Endothelial cell of coronary artery (primary cell): ENCODE measurements around the gene GYS2. TPM values are rescaled to one million over a fixed set of nuclear protein-coding genes. Genes with fewer than 3 reads are reported as not detected.

Source experiments
- total RNA-seq: library from RNA; depleted of rRNA; stranded (reverse); fragments of >200 nt; gene quantifications from 2 replicates; pipeline ENCODE4 v1.2.3, GENCODE V29; 2014

The GYS2 gene
- total RNA-seq, result not detected in 2 replicates

GRCh38 chr12:21604245-21605101, at the start of gene GYS2:
TSS of gene GYS2 (minus strand) at chr12:21604847. CDS start at chr12:21604592, 255 bp downstream.

GRCh38 chr12:21526053-21526452, 78.6 kb downstream of the GYS2 start, which contains the start of gene SPX:
TSS of gene SPX (plus strand) at chr12:21526296. CDS start at chr12:21526473, 177 bp downstream.

DNA sequence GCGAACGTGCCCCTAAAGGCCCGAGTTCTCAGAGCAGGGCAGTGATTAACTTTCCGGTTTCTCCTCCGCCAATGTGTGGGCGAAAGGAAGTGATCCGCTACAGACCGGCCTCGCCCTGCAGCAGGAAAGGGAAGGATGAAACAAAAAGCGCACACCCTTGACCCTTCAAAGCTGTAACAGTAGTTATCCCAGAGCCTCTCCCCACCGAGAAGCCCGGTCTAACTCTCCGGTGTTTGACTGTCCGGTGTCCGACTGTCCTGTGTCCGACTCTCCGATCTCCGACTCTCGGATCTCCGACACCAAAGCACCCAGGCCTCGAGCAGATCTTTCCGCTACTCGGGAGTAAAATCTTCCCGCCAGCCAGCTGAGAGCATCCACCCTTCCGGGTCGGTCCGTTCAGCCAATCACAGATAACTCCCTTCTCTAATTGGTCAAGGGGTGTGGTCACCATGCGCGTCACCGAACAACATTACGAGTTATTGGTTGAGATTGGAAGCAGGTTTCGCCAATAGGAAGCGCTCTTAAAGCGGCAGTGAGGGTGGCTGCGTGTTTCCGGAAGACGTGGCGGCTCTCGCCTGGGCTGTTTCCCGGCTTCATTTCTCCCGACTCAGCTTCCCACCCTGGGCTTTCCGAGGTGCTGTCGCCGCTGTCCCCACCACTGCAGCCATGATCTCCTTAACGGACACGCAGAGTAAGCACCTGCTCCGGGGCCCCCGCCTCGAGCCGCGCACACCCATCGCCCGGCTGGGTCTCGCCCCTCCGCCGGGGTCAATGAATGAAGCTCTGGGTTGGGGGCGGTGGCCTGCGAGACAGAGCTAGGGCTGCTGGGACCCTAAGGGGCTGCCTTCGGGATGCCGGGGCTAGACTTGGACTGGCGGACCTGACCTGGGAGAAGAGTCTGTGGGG, 103.1 kb downstream of the GYS2 start, which contains the start of the genes GOLT1B and RECQL:
TSS of gene GOLT1B (plus strand) at position 532 of the 906 bp plus-strand sequence. CDS start at position 667, 135 bp downstream.
TSS of gene RECQL (minus strand) at position 378 of the 906 bp plus-strand sequence. CDS start 2,065 bp downstream, outside the sequence.

Other genes starting within 250 kb of the GYS2 start
- gene IAPP, start 231.9 kb downstream of the GYS2 start, total RNA-seq, result not detected in 2 replicates
- 6.9 and 9.4 TPM in 2 replicates for gene PYROXD1, start 167.2 kb downstream of the GYS2 start, total RNA-seq
- gene RECQL, start 103.2 kb downstream of the GYS2 start, total RNA-seq, result 86.5 and 96.2 TPM in 2 replicates
- gene GOLT1B, start 103.1 kb downstream of the GYS2 start, total RNA-seq, result 20.9 and 25.4 TPM in 2 replicates
- 0.09 TPM in 2 replicates for gene SPX, start 78.6 kb downstream of the GYS2 start, total RNA-seq
- 739 and 748 TPM in 2 replicates for gene LDHB, start 53.0 kb upstream of the GYS2 start, total RNA-seq
- gene KCNJ8, start 169.9 kb upstream of the GYS2 start, total RNA-seq, result 0.56 TPM in 1 of 2 replicates, not detected in the other